ENCODE results near the gene ETFBKMT. TPM values are rescaled to one million over a fixed set of nuclear protein-coding genes. Genes with fewer than 3 reads are reported as not detected.

ETFBKMT gene
- total RNA-seq, 1 experiment from 2014 or later, result 2.6 TPM

GRCh38 chr12:31655208-31655607, 4.3 kb upstream of the ETFBKMT start:
- Histone ChIP-seq H3K9me3 (ENCODE audit: low read depth, low read length, poor library complexity, severe bottlenecking) (no peaks in the 10 kb centered on the region), H3K27ac (ENCODE audit: low read depth, low read length, poor library complexity, severe bottlenecking) (no peak overlapping the region), H3K4me1 (ENCODE audit: insufficient read depth, low read length, poor library complexity, severe bottlenecking) (peaks cover 4% of the 10 kb centered on the region), H3K4me3 (ENCODE audit: low read depth, low read length, poor library complexity, severe bottlenecking) (no peak overlapping the region), H3K36me3 (ENCODE audit: insufficient read depth, low read length, poor library complexity, severe bottlenecking) (no peaks in the 10 kb centered on the region), H3K27me3 (replicated peaks; ENCODE audit: insufficient read depth, low read depth, low read length, poor library complexity) (no peaks in the 10 kb centered on the region)
- DNase-seq (ENCODE audit: low spot score), result no peak
- TF ChIP-seq EZH2 (IDR thresholded peaks at IDR 0.05; ENCODE audit: borderline replicate concordance, low read depth, low read length, poor library complexity, severe bottlenecking) (no peak), CTCF (conservative IDR thresholded peaks at IDR 0.05; ENCODE audit: low read depth, low read length) (no peak)
- CTCF ChIA-PET, result interaction anchor here (0.6 kb wide), 1 partner anchor 30 kb away, joined by 4 read pairs; no protein-coding TSS in a partner anchor
- POLR2A ChIA-PET (ENCODE audit: low non-redundant PET), result no interaction called here
- BruUV-seq (replicated peaks), result no TSS peak
- intact Hi-C loops (cut with micrococcal nuclease; ENCODE audit: unreplicated experiment), result loop anchor here (2.0 to 10.0 kb wide), 2 partner anchors 650 to 1020 kb away; partner anchors contain the start of gene DNM1L

- DNase-seq (ENCODE audit: low spot score), result no peak
- no peak overlapping the region for H3K27ac ChIP-seq (ENCODE audit: low read depth, low read length, poor library complexity, severe bottlenecking)
- intact Hi-C loops (cut with micrococcal nuclease; ENCODE audit: unreplicated experiment), result loop anchor here (2.0 to 10.0 kb wide), 2 partner anchors 649 to 1019 kb away; partner anchors contain the start of gene DNM1L
- BruUV-seq (replicated peaks), result no TSS peak
- no peak overlapping the region for H3K4me3 ChIP-seq (ENCODE audit: low read depth, low read length, poor library complexity, severe bottlenecking)
- CTCF ChIA-PET, result interaction anchor here (0.6 kb wide), 1 partner anchor 29 kb away, joined by 4 read pairs; no protein-coding TSS in a partner anchor
- POLR2A ChIA-PET (ENCODE audit: low non-redundant PET), result no interaction called here
- TF ChIP-seq EZH2 (IDR thresholded peaks at IDR 0.05; ENCODE audit: borderline replicate concordance, low read depth, low read length, poor library complexity, severe bottlenecking) (no peak), CTCF (conservative IDR thresholded peaks at IDR 0.05; ENCODE audit: low read depth, low read length) (no peak)
- H3K9me3 ChIP-seq (ENCODE audit: low read depth, low read length, poor library complexity, severe bottlenecking), result no peaks in the 10 kb centered on the region
- no peaks in the 10 kb centered on the region for H3K36me3 ChIP-seq (ENCODE audit: insufficient read depth, low read length, poor library complexity, severe bottlenecking)
- H3K4me1 ChIP-seq (ENCODE audit: insufficient read depth, low read length, poor library complexity, severe bottlenecking), result peaks cover 4% of the 10 kb centered on the region
- no peaks in the 10 kb centered on the region for H3K27me3 ChIP-seq (replicated peaks; ENCODE audit: insufficient read depth, low read depth, low read length, poor library complexity)
Measured at GRCh38 chr12:31655792-31656191, 3.7 kb upstream of the ETFBKMT start.

GRCh38 chr12:31658471-31659086, 909 bp upstream of the ETFBKMT start:
- intact Hi-C loops (cut with micrococcal nuclease; ENCODE audit: unreplicated experiment), result loop anchor here (10.0 kb wide), 1 partner anchor 1016 kb away; the partner anchor contains the start of gene DNM1L
- peaks cover 4% of the 10 kb centered on the region for H3K4me1 ChIP-seq (ENCODE audit: insufficient read depth, low read length, poor library complexity, severe bottlenecking)
- H3K27ac ChIP-seq (ENCODE audit: low read depth, low read length, poor library complexity, severe bottlenecking), result peak overlapping the region; percentile 89
- DNase-seq (ENCODE audit: low spot score), result no peak
- ChIA-PET CTCF (no interaction called here), POLR2A (ENCODE audit: low non-redundant PET) (no interaction called here)
- no peaks in the 10 kb centered on the region for H3K9me3 ChIP-seq (ENCODE audit: low read depth, low read length, poor library complexity, severe bottlenecking)
- BruUV-seq (replicated peaks), result no TSS peak
- H3K4me3 ChIP-seq (ENCODE audit: low read depth, low read length, poor library complexity, severe bottlenecking), result peak overlapping the region; percentile 53
- no peaks in the 10 kb centered on the region for H3K36me3 ChIP-seq (ENCODE audit: insufficient read depth, low read length, poor library complexity, severe bottlenecking)
- H3K27me3 ChIP-seq (replicated peaks; ENCODE audit: insufficient read depth, low read depth, low read length, poor library complexity), result no peaks in the 10 kb centered on the region
- no peak for TF ChIP-seq EZH2 (IDR thresholded peaks at IDR 0.05; ENCODE audit: borderline replicate concordance, low read depth, low read length, poor library complexity, severe bottlenecking)
- no peak for TF ChIP-seq CTCF (conservative IDR thresholded peaks at IDR 0.05; ENCODE audit: low read depth, low read length)
